GM21360 (cell line): Measurements from ENCODE around the gene ACOT6.
"Not testable (repeated sequence)": the region's sequence is repeated elsewhere in the genome, so short reads cannot be mapped to it uniquely, and the experiment has no call there.

Source experiments
- ATAC-seq: cut with Tn5 transposase; IDR thresholded peaks from one replicate; pipeline ENCODE4 v1.9.1; 2021; ENCODE audit warnings: mild to moderate bottlenecking, moderate library complexity; ENCODE audit not compliant: unreplicated experiment

The ACOT6 gene

GRCh38 chr14:73644531-73645247, 32.4 kb downstream of the ACOT6 start, which contains the start of gene DNAL1:
Gene DNAL1 (plus strand): TSS chr14:73644986. CDS start chr14:73645040, 54 bp downstream.
- peak; percentile 90 for ATAC-seq

- ATAC-seq = no peak
Observed at GRCh38 chr14:73645248-73645610, 32.9 kb downstream of the ACOT6 start.

GRCh38 chr14:73651005-73651404, 38.7 kb downstream of the ACOT6 start:
- no peak for ATAC-seq

- ATAC-seq = no peak
Observed at GRCh38 chr14:73655851-73656250, 43.5 kb downstream of the ACOT6 start.

- ATAC-seq = not testable (repeated sequence)
Observed at GRCh38 chr14:73659202-73659601, 46.9 kb downstream of the ACOT6 start.

GRCh38 chr14:73660511-73660910, 48.2 kb downstream of the ACOT6 start:
- ATAC-seq = no peak

- ATAC-seq = no peak
Observed at GRCh38 chr14:73661872-73662271, 49.6 kb downstream of the ACOT6 start.

- no peak for ATAC-seq
Observed at GRCh38 chr14:73662487-73662943, 50.2 kb downstream of the ACOT6 start.

GRCh38 chr14:73663548-73664212, 51.4 kb downstream of the ACOT6 start:
- no peak for ATAC-seq

- no peak for ATAC-seq
Observed at GRCh38 chr14:73665130-73665529, 52.8 kb downstream of the ACOT6 start.

GRCh38 chr14:73666583-73666982, 54.3 kb downstream of the ACOT6 start:
- ATAC-seq = no peak

GRCh38 chr14:73667854-73668253, 55.5 kb downstream of the ACOT6 start:
- no peak for ATAC-seq
